Neutrophil (primary cell): ENCODE data around the gene CARM1.

Experiments
- H3K27ac ChIP-seq: fragments of 200-600 bp; sonication (generic); 2 replicates; pipeline ENCODE4 v1.5.1; 2016; ENCODE audit warnings: mild to moderate bottlenecking, moderate library complexity
- H3K27me3 ChIP-seq: fragments of 200-600 bp; sonication (generic); 2 replicates; pipeline ENCODE4 v1.6.0; 2016; ENCODE audit warnings: mild to moderate bottlenecking
- H3K36me3 ChIP-seq: fragments of 200-600 bp; sonication (generic); 2 replicates; pipeline ENCODE4 v1.5.1; 2017
- H3K4me1 ChIP-seq, 2 experiments: fragments of 200-600 bp in 1 of 2; sonication (generic) in 1 of 2; 1 replicate in 1 of 2; 2 replicates in 1 of 2; pipeline versions ENCODE4 v1.5.1 to v1.6.1; 2013 to 2016; ENCODE audit warnings: low read depth in 1 of 2, low read length in 1 of 2, mild to moderate bottlenecking in 1 of 2, moderate library complexity in 1 of 2; ENCODE audit not compliant: control insufficient read depth in 1 of 2, insufficient read depth in 1 of 2
- H3K4me3 ChIP-seq, 2 experiments: fragments of 200-600 bp in 1 of 2; sonication (generic) in 1 of 2; 1 replicate in 1 of 2; 2 replicates in 1 of 2; pipeline ENCODE4 v1.5.1; 2013 to 2016; ENCODE audit warnings: low read depth in 1 of 2, low read length in 1 of 2, mild to moderate bottlenecking in 1 of 2, moderate library complexity in 1 of 2
- H3K9me3 ChIP-seq: fragments of 200-600 bp; sonication (generic); 2 replicates; pipeline ENCODE4 v1.5.1; 2016
- TF ChIP-seq, protein P1 (sequence below): fragments of 200-600 bp; sonication (generic); IDR thresholded peaks from 2 replicates; pipeline ENCODE4 v1.5.1; 2016; ENCODE audit warnings: antibody characterized with exemption

CARM1 gene

DNA sequence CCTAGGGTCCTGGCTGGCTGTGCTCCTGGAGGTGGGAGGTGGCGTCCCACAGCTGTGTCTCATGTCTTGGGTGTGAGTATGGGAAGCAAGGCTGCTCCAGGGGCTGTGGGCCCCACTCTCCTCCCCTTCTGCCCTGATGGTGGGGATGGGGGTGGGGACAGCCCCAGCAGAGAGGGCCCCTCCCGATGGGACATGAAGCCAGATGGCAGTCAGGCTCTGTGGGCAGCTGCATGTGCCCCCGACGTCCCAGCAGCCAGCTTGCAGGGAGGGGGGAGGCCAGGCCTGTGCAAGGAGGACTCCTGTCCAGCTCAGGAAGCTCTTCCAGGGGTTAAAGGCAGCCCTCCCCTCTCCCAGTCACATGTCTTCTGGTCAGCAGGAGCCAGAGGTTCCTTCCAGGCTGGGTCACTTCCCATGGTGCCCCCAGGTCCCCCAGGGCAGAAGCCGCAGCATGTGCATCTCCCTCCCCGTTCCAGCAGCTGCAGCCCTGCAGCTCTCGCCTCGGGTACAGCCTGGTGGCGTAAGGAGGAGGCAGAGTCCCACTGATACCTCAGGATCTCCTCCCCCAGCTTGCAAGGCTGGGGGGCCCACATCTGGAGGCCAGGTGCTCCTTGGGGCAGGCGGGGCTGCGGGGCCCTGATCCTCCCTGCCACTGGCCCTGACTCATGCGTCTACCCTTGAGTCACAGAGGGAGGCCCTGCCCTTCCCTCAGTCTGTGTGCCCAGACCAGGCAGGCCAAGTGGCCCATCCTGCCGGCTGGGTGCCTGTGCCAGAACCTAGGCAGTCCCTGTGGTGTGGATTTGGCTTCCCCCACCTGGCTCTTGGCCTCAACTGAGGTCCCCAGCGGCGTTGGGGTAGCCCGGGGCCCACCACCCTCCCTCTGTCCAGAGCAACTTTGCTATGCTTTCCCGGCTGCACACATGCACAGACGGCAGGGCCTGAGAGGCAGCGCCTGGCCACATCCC lies 44.1 kb downstream of the CARM1 start:
- no peak overlapping the region for H3K4me3 ChIP-seq
- no peaks in the 10 kb centered on the region for H3K27me3 ChIP-seq
- peaks cover 45% of the 10 kb centered on the region for H3K36me3 ChIP-seq
- H3K4me1 ChIP-seq = no peaks in the 10 kb centered on the region
- no peaks in the 10 kb centered on the region for H3K9me3 ChIP-seq
- no peak overlapping the region for H3K27ac ChIP-seq
- TF ChIP-seq, protein P1, sequence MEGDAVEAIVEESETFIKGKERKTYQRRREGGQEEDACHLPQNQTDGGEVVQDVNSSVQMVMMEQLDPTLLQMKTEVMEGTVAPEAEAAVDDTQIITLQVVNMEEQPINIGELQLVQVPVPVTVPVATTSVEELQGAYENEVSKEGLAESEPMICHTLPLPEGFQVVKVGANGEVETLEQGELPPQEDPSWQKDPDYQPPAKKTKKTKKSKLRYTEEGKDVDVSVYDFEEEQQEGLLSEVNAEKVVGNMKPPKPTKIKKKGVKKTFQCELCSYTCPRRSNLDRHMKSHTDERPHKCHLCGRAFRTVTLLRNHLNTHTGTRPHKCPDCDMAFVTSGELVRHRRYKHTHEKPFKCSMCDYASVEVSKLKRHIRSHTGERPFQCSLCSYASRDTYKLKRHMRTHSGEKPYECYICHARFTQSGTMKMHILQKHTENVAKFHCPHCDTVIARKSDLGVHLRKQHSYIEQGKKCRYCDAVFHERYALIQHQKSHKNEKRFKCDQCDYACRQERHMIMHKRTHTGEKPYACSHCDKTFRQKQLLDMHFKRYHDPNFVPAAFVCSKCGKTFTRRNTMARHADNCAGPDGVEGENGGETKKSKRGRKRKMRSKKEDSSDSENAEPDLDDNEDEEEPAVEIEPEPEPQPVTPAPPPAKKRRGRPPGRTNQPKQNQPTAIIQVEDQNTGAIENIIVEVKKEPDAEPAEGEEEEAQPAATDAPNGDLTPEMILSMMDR = no peak

DNA sequence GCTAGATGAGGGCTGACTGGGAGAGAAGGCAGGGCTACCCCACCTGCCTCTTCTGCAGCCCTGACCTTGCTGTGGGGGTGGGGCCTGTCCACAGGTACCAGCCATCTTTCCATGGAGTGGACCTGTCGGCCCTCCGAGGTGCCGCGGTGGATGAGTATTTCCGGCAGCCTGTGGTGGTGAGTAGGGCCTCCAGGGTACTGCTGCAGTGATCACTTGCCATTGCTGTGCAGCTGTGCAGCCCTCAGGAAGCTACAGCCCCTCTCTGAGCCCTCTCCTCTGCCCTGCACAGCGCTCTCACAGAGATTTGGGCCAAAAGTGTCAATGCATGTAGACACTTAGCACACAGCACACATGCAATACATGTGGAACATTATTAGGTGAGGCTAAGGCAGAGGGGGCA lies 45.2 kb downstream of the CARM1 start:
- peaks cover 51% of the 10 kb centered on the region for H3K36me3 ChIP-seq
- H3K27ac ChIP-seq = no peak overlapping the region
- no peak overlapping the region for H3K4me3 ChIP-seq
- H3K4me1 ChIP-seq = no peaks in the 10 kb centered on the region
- TF ChIP-seq, protein P1 = no peak
- H3K9me3 ChIP-seq = no peaks in the 10 kb centered on the region
- no peaks in the 10 kb centered on the region for H3K27me3 ChIP-seq

GRCh38 chr19:10918359-10918758 lies 47.0 kb downstream of the CARM1 start:
- H3K4me3 ChIP-seq = no peak overlapping the region
- no peaks in the 10 kb centered on the region for H3K4me1 ChIP-seq
- no peaks in the 10 kb centered on the region for H3K27me3 ChIP-seq
- peaks cover 55% of the 10 kb centered on the region for H3K36me3 ChIP-seq
- no peaks in the 10 kb centered on the region for H3K9me3 ChIP-seq
- no peak overlapping the region for H3K27ac ChIP-seq
- TF ChIP-seq, protein P1 = no peak

DNA sequence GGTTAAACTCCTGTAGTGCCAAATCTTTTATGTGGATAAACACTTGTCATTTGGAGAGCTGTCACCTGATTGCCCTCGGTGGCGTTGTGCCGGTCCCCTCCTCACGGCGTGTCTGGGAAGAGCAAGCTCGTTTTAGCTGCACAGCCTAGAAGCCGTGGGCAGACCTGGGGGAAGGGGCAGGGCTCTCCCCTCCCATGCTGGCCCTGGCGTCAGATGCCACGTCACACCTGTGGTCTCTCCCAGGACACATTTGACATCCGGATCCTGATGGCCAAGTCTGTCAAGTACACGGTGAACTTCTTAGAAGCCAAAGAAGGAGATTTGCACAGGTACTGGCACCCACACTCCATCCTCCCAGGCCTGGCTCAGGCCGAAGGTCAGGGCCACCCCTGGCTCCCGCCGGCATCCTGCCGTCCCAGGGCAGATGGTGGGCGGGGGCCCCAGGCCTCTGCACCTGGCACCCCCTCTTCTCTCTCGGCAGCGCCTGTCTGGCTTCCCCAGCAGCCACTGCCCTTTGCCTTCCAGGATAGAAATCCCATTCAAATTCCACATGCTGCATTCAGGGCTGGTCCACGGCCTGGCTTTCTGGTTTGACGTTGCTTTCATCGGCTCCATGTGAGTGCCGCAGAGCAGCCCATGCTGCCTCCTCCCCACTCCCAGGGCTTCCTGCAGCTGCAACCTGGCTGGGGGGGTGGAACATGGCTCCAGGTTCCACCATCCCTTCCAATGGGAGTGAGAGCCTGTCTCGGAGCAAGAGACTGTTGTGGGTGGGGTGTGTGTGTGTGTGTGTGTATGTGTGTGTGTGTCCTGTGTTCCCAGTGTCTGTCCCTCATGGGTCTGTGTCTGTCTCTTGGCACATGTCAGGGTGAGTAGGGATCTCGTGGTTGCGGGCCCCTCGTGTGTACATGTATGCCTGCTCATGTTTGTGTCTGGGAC lies 48.3 kb downstream of the CARM1 start:
- TF ChIP-seq, protein P1 = no peak
- H3K27ac ChIP-seq = no peak overlapping the region
- H3K27me3 ChIP-seq = no peaks in the 10 kb centered on the region
- H3K4me1 ChIP-seq = no peaks in the 10 kb centered on the region
- H3K4me3 ChIP-seq = no peak overlapping the region
- peaks cover 54% of the 10 kb centered on the region for H3K36me3 ChIP-seq
- H3K9me3 ChIP-seq = no peaks in the 10 kb centered on the region

DNA sequence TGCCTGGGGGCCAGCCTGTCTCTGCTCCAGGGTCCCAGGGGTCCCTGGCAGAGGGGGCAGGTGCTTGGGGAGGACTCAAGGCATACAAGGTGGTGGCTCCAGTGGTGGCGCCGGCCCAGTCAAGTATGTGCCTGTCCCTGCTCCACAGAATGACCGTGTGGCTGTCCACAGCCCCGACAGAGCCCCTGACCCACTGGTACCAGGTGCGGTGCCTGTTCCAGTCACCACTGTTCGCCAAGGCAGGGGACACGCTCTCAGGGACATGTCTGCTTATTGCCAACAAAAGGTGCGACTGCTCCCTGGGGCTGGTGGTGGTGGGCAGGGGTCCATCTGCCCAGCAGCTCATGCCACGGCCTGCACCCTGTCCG lies 48.9 kb downstream of the CARM1 start:
- H3K36me3 ChIP-seq = peaks cover 54% of the 10 kb centered on the region
- no peaks in the 10 kb centered on the region for H3K4me1 ChIP-seq
- no peak overlapping the region for H3K27ac ChIP-seq
- TF ChIP-seq, protein P1 = no peak
- H3K27me3 ChIP-seq = no peaks in the 10 kb centered on the region
- H3K4me3 ChIP-seq = no peak overlapping the region
- no peaks in the 10 kb centered on the region for H3K9me3 ChIP-seq
